ENCODE data around the gene YWHAQ. TPM values are rescaled to one million over a fixed set of nuclear protein-coding genes. Genes with fewer than 3 reads are reported as not detected.

The YWHAQ gene
- total and polyA plus RNA-seq, 9 of the 15 experiments (the other 6 are each of a cell fraction or from before 2014, with no cell fraction given) = 63.1 to 359 (median 203) TPM

- TF ChIP-seq ELF4 (CRISPR knock-in tag; IDR thresholded peaks at IDR 0.05) = no peak
- TF ChIP-seq NR2C2 (CRISPR knock-in tag; IDR thresholded peaks at IDR 0.05) = no peak
- TF ChIP-seq NR2C2 (tag; IDR thresholded peaks at IDR 0.05) = peak; percentile 57; the same call in 1 of the 2 replicates
- TF ChIP-seq EGR1 (conservative IDR thresholded peaks at IDR 0.05) = no peak; the same call in 1 of the 2 replicates
- TF ChIP-seq RNF2 (IDR thresholded peaks at IDR 0.05) = no peak
- no peak for TF ChIP-seq MCM3 (IDR thresholded peaks at IDR 0.05)
- TF ChIP-seq HSF4 (CRISPR knock-in tag; IDR thresholded peaks at IDR 0.05; ENCODE audit: borderline replicate concordance) = no peak
- TF ChIP-seq IRF2 (CRISPR knock-in tag; IDR thresholded peaks at IDR 0.05) = no peak
- no peak for TF ChIP-seq EZH2 (IDR thresholded peaks at IDR 0.05; ENCODE audit: borderline replicate concordance, low read depth, low read length)
- TF ChIP-seq JUN (IDR thresholded peaks at IDR 0.05; ENCODE audit: borderline replicate concordance, low read depth, low read length) = peak; percentile 94
- no peak for TF ChIP-seq JUN (CRISPR knock-in tag; IDR thresholded peaks at IDR 0.05; ENCODE audit: borderline replicate concordance)
- TF ChIP-seq ZFPM2 (CRISPR knock-in tag; IDR thresholded peaks at IDR 0.05) = no peak
- no peak for TF ChIP-seq ZNF609 (CRISPR knock-in tag; IDR thresholded peaks at IDR 0.05; ENCODE audit: borderline replicate concordance)
- no peak for TF ChIP-seq E2F4 (CRISPR knock-in tag; IDR thresholded peaks at IDR 0.05; ENCODE audit: low read depth)
- TF ChIP-seq ADNP (tag; IDR thresholded peaks at IDR 0.05) = no peak
- no peak for TF ChIP-seq CREB5 (CRISPR knock-in tag; IDR thresholded peaks at IDR 0.05)
- TF ChIP-seq GATA2 (CRISPR knock-in tag; IDR thresholded peaks at IDR 0.05) = no peak
- no peak for TF ChIP-seq CC2D1A (IDR thresholded peaks at IDR 0.05)
- no peak for TF ChIP-seq HMBOX1 (IDR thresholded peaks at IDR 0.05)
- TF ChIP-seq MXI1 (IDR thresholded peaks at IDR 0.05; ENCODE audit: low read depth, low read length) = no peak
Measured at GRCh38 chr2:9552219-9553178, 78.3 kb downstream of the YWHAQ start (continued).

Data from K562 (cell line).